ENCODE measurements around the gene TIFAB.

The TIFAB gene

DNA sequence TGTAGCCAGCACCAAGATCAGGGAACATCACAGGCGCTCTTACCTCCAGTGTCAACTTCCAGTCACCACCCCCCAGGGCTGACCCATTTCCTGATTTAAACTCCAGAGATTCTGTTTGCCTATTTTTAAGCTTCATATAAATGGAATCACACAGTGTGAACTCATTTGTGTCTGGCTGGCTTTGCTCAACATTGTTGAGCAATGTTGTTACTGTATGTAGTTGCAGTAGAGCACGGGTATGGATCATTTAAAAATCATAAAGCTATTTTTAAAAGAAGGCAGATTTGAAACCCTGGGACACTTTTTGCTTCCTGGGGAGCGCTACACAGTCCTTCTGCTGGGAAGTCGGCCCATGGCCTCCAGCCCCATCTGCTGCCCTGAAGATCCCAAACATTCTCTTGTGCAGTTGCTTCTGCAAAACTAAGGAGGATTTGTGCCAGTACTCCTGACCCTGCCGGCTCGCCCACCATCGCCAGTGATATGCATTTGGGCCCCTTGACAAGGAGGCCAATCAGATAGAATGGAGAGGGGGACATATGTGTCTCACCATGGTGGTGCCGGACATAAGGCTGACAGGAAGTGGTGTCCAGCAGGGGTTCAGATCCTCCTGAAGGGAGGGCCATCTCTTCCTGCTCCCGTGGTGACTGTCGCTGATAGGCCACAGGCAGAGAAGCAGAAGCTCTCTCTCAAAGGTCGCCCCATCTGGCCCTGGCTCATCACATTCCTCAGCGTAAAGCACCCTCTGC lies 18.3 kb downstream of the TIFAB start:
- Histone ChIP-seq H3K4me3 (ENCODE audit: low read length) (no peak overlapping the region), H3K27ac (ENCODE audit: low read depth, low read length) (no peak overlapping the region), H3K79me2 (ENCODE audit: control insufficient read depth, low read length) (no peaks in the 10 kb centered on the region), H3K9me3 (ENCODE audit: control insufficient read depth, insufficient read depth, low read length) (no peaks in the 10 kb centered on the region; the same call in 1 of the 2 replicates), H3K36me3 (ENCODE audit: control insufficient read depth, low read length) (no peaks in the 10 kb centered on the region), H3F3A (ENCODE audit: control insufficient read depth, insufficient read depth) (no peaks in the 10 kb centered on the region), H3K4me1 (ENCODE audit: control insufficient read depth, low read length) (peaks cover 14% of the 10 kb centered on the region), H4K20me1 (ENCODE audit: control insufficient read depth, insufficient read depth, low read depth, low read length) (no peaks in the 10 kb centered on the region), H3K4me2 (ENCODE audit: low read length) (no peak overlapping the region), H3K9me2 (replicated peaks; ENCODE audit: control insufficient read depth, low read length) (no peaks in the 10 kb centered on the region), H3K27me3 (ENCODE audit: control insufficient read depth, low read length) (peaks cover 21% of the 10 kb centered on the region)
- TF ChIP-seq, protein P1, sequence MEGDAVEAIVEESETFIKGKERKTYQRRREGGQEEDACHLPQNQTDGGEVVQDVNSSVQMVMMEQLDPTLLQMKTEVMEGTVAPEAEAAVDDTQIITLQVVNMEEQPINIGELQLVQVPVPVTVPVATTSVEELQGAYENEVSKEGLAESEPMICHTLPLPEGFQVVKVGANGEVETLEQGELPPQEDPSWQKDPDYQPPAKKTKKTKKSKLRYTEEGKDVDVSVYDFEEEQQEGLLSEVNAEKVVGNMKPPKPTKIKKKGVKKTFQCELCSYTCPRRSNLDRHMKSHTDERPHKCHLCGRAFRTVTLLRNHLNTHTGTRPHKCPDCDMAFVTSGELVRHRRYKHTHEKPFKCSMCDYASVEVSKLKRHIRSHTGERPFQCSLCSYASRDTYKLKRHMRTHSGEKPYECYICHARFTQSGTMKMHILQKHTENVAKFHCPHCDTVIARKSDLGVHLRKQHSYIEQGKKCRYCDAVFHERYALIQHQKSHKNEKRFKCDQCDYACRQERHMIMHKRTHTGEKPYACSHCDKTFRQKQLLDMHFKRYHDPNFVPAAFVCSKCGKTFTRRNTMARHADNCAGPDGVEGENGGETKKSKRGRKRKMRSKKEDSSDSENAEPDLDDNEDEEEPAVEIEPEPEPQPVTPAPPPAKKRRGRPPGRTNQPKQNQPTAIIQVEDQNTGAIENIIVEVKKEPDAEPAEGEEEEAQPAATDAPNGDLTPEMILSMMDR (IDR thresholded peaks at IDR 0.05; ENCODE audit: low read depth, low read length, poor library complexity, severe bottlenecking), result no peak
- TF ChIP-seq EZH2phosphoT487 (IDR thresholded peaks at IDR 0.05; ENCODE audit: borderline replicate concordance, low read length), result no peak

DNA sequence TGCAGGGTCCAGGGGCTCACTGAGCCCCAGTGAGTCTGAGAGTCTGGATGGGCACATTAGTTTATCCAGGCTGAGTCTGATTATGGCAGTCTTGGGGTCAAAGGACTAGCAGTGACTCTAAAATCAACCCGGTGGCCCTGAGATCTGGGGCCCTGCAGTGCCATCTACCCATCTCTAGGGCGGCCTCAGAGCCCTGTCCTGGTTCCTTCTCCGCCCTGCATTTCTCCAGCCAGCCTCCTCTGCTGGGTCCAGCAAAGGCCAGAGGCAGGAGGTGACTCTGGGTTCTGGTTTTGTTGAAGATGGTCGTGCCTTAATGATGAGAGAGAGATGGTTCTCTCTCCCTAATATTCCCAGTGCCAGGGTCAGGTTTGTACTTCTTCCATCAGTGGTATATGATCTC lies 20.0 kb downstream of the TIFAB start:
- no peaks in the 10 kb centered on the region for H3K79me2 ChIP-seq (ENCODE audit: control insufficient read depth, low read length)
- peaks cover 4% of the 10 kb centered on the region; the same call in 1 of the 2 replicates for H3K9me3 ChIP-seq (ENCODE audit: control insufficient read depth, insufficient read depth, low read length)
- no peak overlapping the region for H3K27ac ChIP-seq (ENCODE audit: low read depth, low read length)
- H4K20me1 ChIP-seq (ENCODE audit: control insufficient read depth, insufficient read depth, low read depth, low read length), result no peaks in the 10 kb centered on the region
- H3K36me3 ChIP-seq (ENCODE audit: control insufficient read depth, low read length), result no peaks in the 10 kb centered on the region
- no peak for TF ChIP-seq EZH2phosphoT487 (IDR thresholded peaks at IDR 0.05; ENCODE audit: borderline replicate concordance, low read length)
- TF ChIP-seq, protein P1 (IDR thresholded peaks at IDR 0.05; ENCODE audit: low read depth, low read length, poor library complexity, severe bottlenecking), result no peak
- peaks cover 6% of the 10 kb centered on the region for H3K4me1 ChIP-seq (ENCODE audit: control insufficient read depth, low read length)
- peaks cover 19% of the 10 kb centered on the region for H3K27me3 ChIP-seq (ENCODE audit: control insufficient read depth, low read length)
- H3K9me2 ChIP-seq (replicated peaks; ENCODE audit: control insufficient read depth, low read length), result no peaks in the 10 kb centered on the region
- no peak overlapping the region for H3K4me3 ChIP-seq (ENCODE audit: low read length)
- H3K4me2 ChIP-seq (ENCODE audit: low read length), result no peak overlapping the region
- H3F3A ChIP-seq (ENCODE audit: control insufficient read depth, insufficient read depth), result no peaks in the 10 kb centered on the region

DNA sequence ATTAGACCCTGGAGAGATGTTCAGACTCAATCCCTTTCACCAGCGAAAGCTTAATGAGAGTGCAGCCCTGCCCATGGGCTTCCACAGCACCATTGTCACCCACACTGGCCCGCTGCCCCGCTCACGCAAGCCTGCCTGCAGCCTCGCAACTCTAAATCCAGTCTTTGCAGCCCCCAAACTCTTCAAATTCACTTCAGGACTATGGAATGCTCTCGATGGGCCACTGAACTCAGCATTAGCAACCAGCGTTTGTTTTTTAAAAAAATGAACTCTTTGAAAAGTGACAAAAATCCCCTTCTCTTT lies 22.1 kb downstream of the TIFAB start:
- no peak overlapping the region for H3K4me3 ChIP-seq (ENCODE audit: low read length)
- peaks cover 7% of the 10 kb centered on the region; the same call in 1 of the 2 replicates for H3K27me3 ChIP-seq (ENCODE audit: control insufficient read depth, low read length)
- no peak overlapping the region for H3K4me2 ChIP-seq (ENCODE audit: low read length)
- H3K9me2 ChIP-seq (replicated peaks; ENCODE audit: control insufficient read depth, low read length), result no peaks in the 10 kb centered on the region
- H3K36me3 ChIP-seq (ENCODE audit: control insufficient read depth, low read length), result no peaks in the 10 kb centered on the region
- H3K9me3 ChIP-seq (ENCODE audit: control insufficient read depth, insufficient read depth, low read length), result peaks cover 4% of the 10 kb centered on the region; the same call in 1 of the 2 replicates
- no peak overlapping the region for H3K27ac ChIP-seq (ENCODE audit: low read depth, low read length)
- no peaks in the 10 kb centered on the region for H4K20me1 ChIP-seq (ENCODE audit: control insufficient read depth, insufficient read depth, low read depth, low read length)
- TF ChIP-seq EZH2phosphoT487 (IDR thresholded peaks at IDR 0.05; ENCODE audit: borderline replicate concordance, low read length), result no peak
- TF ChIP-seq, protein P1 (IDR thresholded peaks at IDR 0.05; ENCODE audit: low read depth, low read length, poor library complexity, severe bottlenecking), result no peak
- H3K79me2 ChIP-seq (ENCODE audit: control insufficient read depth, low read length), result no peaks in the 10 kb centered on the region
- H3K4me1 ChIP-seq (ENCODE audit: control insufficient read depth, low read length), result no peaks in the 10 kb centered on the region
- no peaks in the 10 kb centered on the region for H3F3A ChIP-seq (ENCODE audit: control insufficient read depth, insufficient read depth)
